GM19438 (cell line): Measurements from ENCODE around the gene TTC38.

ENCODE experiments used
- ATAC-seq: cut with Tn5 transposase; IDR thresholded peaks from one replicate; pipeline ENCODE4 v1.9.1; 2021; ENCODE audit warnings: low read depth; ENCODE audit not compliant: unreplicated experiment

Gene TTC38

GRCh38 chr22:46267431-46268279 is at the start of gene TTC38:
Gene TTC38 (plus strand): TSS chr22:46268008. CDS start chr22:46268040, 32 bp downstream.
- no peak for ATAC-seq

- no peak for ATAC-seq
Observed at GRCh38 chr22:46219636-46220035, 48.2 kb upstream of the TTC38 start.

DNA sequence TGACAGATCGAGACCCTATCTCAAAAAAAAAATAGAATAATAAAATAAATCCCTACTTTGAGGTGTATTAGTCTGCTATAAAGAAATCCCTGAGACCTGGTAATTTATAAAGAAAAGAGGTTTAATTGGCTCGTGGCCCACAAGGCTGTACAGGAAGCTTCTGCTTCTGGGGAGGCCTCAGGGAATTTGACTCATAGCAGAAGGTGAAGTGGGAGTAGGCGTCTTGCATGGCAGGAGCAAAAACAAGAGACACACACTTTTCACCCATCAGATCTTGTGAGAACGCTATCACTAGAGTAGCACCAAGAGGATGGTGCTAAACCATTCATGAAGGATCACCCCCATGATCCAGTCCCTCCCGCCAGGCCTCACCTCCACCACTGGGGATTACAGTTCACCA is 46.9 kb upstream of the TTC38 start:
- no peak for ATAC-seq

- no peak for ATAC-seq
Observed at GRCh38 chr22:46224044-46224897, 43.5 kb upstream of the TTC38 start.

DNA sequence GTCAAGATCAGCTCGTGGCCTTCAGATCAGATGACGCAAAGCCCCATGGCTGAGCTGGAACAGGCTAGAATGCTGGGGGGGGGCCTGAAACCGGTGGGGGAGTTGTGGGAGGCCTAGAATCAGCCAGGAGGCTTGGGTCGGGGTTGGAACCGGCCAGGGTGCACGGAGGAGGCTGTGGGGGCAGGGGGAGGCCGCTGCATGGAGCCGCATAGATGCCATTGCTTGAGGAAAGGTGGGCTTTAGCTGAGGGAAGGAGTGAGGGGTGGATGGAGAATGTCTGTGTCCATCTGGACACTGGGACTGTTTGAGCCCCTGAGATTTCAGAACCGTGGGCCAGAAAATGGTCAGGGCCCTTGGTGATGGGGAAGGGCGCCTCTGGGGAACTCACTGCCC is 42.9 kb upstream of the TTC38 start:
- ATAC-seq = no peak

GRCh38 chr22:46225631-46226030 is 42.2 kb upstream of the TTC38 start:
- ATAC-seq = no peak

- ATAC-seq = no peak
Observed at GRCh38 chr22:46226577-46226976, 41.2 kb upstream of the TTC38 start.

DNA sequence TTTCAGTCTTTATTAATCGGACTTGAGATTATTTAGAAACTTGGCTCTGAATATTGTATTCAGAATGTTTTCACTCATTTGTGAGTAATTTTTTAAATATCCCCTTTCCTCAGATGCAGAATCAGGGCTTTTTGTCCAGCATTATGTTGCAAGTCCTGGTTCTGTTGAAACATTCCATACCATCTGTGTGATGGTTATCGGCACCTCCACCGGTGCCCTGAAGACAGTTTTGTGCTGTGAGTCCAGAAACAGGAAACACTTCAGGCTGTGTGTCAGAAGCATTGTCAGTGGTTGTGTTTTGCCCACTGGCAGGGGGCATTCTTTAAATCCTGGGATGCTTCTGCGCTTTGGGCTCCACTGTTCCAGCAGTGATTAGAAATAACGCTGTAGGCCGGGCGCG is 38.1 kb upstream of the TTC38 start:
- no peak for ATAC-seq

DNA sequence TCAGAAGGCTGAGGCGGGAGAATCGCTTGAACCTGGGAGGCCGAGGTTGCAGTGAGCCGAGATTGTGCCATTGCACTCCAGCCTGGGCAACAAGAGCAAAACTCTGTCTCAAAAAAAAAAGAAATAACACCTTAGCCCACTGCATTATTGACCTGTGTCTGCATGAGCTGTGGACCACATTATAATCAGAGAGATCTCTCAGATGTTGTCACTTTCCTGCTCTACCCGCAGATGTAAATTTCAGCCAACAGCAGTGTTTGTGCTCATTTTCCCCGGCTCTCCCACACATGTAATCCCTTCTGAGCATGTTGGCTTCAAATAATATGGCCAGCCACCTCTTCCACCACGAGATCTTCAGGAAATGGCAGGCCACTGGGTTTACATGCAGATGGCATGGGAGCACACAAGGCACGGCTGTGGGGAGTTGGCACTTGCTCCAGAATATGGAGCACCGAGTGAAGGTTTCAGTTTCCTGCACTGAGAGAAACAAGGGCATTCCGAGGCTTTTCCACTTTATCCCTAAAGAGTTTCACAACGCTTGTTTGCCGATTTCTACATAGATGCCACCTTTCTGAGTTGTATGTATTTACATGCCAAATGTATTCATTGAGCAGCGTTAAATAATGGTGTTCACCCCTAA is 37.4 kb upstream of the TTC38 start:
- ATAC-seq = no peak

- ATAC-seq = no peak
Observed at GRCh38 chr22:46233231-46233630, 34.6 kb upstream of the TTC38 start.

GRCh38 chr22:46234969-46235368 is 32.8 kb upstream of the TTC38 start:
- ATAC-seq = no peak

DNA sequence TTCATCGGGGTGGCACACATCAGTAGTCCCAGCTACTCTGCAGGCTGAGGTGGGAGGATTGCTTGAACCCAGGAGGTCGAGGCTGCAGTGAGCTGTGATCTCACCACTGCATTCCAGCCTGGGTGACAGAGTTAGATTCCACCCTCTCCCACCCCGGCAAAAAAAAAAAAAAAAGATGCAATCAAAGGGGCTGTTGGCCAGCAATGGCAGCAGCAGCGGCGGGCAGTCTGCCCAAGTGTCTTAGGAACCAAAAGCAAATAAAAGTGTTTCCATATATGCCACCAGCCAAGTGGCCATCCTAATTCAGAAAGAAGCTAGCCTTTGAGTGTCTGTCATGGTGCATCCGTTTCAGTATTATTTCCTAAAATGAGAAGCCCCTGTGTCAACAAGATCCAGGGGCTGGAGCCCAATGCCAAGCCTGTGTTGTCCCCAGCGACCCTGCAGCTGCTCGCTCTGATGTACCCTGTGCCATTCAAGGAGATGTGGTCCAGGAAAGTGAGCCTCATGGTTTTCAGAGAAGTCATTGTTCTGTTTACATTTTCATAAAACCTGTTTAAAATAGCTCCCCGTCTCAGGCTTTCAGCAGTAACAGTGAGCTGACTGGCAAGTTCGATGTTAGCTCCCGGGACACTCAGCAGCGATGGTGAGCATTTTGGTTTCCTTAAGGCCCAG is 30.2 kb upstream of the TTC38 start:
- ATAC-seq = no peak

GRCh38 chr22:46238541-46238940 is 29.3 kb upstream of the TTC38 start:
- no peak for ATAC-seq

GRCh38 chr22:46239261-46240048 is 28.4 kb upstream of the TTC38 start:
- no peak for ATAC-seq

DNA sequence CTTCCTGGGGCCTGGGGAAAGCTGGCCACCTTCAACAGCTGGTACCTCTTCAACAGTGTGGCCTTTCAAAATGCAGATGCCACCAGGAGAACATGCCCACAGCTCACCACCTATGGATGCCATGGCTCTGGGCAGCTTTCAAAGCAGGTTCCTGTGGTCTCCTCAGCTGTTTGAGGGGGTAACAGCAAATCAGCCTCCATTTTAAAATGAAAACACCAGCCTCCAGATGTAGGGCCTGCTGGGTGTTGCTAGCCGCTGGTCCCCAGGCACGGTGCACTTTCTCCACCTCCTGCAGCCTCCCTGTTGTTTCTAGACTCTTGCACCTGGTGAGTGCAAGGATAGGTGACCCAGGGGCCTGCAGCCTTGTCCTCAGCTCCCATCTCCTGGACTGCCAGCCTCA is 27.7 kb upstream of the TTC38 start:
- no peak for ATAC-seq

DNA sequence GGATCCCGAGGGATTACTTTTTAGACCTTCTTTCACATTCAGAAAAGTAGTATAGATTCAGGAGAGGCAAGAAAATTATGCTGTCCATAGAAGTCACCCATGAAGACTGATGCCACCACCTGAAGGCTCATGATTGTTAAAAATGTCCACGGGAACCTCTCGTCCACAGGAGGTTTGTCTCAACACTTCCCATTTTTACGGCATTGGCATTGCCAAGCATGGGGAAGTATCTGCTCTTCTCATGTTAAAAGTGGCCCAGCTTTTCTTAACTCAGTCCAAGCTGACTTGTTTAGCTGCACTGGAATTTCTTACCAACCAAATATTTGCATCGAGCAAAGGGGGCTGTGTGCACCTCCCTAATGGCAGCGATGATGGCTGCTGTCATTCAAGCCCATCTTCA is 27.3 kb upstream of the TTC38 start:
- ATAC-seq = no peak

DNA sequence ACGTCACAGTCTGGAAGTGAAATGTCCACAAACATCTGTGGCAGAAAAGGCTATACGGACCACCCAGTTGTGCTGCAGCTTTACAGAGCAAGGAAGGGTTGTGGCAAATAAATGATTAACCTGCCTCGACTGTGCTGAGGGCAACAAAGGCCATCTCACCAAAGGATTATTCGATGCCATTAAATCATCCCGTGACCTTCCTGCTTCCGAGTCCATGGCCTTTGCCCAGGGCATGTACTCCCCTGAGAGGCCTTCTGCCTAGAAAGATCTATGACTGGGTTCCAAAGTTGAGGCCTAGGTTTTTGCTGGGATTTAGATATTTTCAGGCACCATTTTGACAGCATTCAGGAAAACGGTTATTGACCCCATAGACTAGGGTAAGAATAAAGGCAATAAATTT is 26.9 kb upstream of the TTC38 start:
- no peak for ATAC-seq

DNA sequence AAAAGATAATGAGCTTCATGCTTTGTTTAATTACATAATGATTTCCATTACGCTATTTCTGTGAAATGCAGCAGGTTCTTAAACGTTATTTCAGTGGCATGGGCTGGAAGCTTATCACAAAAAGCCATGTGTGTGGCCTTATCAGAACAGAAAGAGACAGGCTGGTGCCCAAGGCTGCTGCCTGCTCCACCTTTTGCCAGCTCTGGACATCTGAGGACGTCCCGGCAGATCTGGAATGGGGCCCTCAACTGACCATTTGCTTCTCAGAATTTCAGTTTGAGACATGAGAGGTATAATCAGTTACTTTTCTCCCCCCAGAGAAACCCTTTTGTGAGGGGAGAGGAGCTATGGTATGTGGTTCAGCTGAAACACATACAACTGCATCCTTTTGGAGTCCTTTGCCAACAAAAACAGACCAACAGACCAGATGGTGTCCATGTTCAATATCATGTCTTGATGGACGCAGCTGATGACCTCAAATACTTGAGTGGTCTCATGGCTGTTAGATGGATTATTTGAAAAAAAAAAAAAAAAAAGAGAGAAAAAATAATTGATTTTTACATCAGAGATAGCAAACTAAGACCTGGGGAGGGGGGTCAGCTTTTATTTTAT is 26.3 kb upstream of the TTC38 start:
- ATAC-seq = no peak

- no peak for ATAC-seq
Observed at GRCh38 chr22:46242076-46242475, 25.7 kb upstream of the TTC38 start.

- no peak for ATAC-seq
Observed at GRCh38 chr22:46244771-46245170, 23.0 kb upstream of the TTC38 start.
